HG03139 (cell line): Measurements from ENCODE around the gene RSPO3.
"Not testable (repeated sequence)": the region's sequence is repeated elsewhere in the genome, so short reads cannot be mapped to it uniquely, and the experiment has no call there.

ENCODE experiments used
- ATAC-seq: cut with Tn5 transposase; IDR thresholded peaks from one replicate; pipeline ENCODE4 v1.9.1; 2021; ENCODE audit not compliant: unreplicated experiment

The RSPO3 gene

DNA sequence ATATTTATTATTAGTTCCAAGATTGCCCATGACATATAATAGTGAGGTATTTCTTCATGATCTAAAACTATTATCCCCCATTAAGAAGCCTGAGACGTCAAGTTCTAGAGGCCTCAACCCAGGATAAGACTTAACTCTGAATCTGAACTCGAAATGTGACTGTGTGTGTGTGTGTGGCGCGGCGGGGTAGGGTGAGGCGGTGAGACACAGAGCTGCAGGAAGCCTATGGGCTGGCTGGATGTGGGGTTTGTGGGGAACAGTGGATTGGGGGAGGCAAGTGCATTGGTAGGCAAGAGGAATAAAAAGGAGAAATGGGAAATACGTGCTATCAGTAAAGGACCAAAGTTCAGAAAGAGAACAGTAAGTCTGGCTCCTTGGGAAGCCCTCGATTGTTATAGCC is 81.6 kb downstream of the RSPO3 start:
- no peak for ATAC-seq

GRCh38 chr6:127201321-127201720 is 82.8 kb downstream of the RSPO3 start:
- ATAC-seq: no peak

- no peak for ATAC-seq
Measured at GRCh38 chr6:127202676-127203075, 84.2 kb downstream of the RSPO3 start.

DNA sequence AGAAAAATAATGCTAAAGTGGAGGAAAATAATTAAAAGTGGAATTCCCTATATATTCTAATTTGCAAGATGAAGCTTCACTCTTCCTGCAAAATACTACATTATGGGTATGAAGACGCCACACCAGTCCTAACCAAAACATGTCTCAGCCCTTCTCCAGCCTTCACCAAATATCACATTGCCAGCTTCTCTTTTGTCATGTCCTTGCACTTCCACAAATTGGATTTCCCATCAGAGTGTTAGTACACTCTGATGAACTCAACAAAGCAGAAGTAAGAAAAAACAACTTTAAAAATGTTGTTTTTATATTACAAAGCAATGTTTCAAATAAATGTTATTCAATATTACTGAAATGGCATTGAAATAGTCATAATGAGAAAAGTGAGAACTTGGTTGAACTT is 85.8 kb downstream of the RSPO3 start:
- ATAC-seq: no peak

- ATAC-seq: no peak
Measured at GRCh38 chr6:127205036-127205435, 86.6 kb downstream of the RSPO3 start.

DNA sequence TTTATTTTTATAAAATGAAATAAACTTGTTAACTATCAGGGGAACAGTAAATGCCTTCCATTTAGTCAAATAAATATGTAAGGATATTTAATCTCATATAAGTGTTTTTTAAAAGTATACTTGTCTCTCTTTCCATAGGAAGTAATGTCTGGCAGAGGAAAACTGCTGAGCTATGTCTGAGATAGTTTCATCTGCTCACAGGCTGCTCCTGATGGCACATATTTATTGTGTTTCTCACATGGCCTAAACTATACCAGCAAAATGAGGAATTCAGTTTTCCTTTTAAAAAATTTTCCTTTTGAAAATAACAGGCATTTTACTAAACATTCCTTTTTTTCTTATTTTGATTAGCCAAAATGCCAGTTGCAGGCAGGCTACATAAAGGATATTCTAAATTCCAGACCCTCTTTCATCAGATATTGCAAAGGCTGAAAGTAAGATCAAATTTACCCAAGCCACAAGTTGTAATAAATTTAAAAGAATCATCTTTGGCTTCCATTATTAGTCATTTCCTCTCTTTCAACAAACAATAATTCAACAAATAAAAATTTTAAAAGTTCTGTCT is 88.1 kb downstream of the RSPO3 start:
- ATAC-seq: no peak

- ATAC-seq: no peak
Measured at GRCh38 chr6:127207591-127208120, 89.2 kb downstream of the RSPO3 start.

DNA sequence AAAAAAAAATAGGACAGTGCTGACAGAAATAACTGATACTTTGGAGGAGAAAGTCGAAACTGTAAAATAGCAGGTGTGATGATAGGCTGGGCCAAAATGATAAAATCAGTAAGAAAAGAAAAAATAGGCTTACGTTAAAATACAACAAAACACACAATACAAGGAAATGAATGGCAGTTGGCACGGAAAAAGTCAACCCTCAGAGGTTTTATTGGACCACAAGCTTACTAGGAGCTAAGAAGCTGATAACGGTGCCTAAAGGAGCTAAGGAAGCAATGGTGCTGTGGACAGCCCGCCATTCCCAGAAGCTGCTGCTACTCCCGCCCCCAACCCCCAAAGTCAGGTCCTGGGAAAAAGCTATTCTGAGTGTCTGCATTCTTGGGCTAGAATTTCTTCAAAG is 92.3 kb downstream of the RSPO3 start:
- no peak for ATAC-seq

DNA sequence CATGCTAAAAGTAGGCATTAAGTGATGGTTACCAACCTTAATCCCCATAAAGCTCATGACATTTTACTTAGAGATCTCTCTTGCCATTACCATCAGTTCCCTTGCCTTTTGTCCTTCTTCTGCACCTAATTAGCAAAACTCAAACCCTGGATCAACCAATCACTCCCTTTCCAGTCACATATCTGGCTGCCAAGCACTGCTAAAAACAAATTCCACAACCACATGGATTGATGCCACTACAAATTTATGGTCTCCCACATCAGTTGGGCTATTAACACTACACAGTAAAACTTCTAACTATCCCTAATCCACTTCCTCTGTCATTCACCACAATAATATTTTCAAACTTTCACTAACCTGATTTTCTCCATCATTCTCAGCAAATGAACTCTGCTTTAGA is 93.9 kb downstream of the RSPO3 start:
- ATAC-seq: no peak

GRCh38 chr6:127214032-127214431 is 95.6 kb downstream of the RSPO3 start:
- not testable (repeated sequence) for ATAC-seq

DNA sequence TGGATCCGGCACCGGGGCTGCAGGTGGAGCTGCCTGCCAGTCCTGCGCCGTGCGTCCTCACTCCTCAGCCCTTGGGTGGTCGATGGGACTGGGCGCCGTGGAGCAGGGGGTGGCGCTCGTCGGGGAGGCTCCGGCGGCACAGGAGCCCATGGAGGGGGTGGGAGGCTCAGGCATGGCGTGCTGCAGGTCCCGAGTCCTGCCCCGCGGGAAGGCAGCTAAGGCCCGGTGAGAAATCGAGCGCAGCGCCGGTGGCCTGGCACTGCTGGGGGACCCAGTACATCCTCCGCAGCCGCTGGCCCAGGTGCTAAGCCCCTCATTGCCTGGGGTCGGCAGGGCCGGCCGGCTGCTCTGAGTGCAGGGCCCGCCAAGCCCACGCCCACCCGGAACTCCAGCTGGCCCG is 96.1 kb downstream of the RSPO3 start:
- ATAC-seq: not testable (repeated sequence)

DNA sequence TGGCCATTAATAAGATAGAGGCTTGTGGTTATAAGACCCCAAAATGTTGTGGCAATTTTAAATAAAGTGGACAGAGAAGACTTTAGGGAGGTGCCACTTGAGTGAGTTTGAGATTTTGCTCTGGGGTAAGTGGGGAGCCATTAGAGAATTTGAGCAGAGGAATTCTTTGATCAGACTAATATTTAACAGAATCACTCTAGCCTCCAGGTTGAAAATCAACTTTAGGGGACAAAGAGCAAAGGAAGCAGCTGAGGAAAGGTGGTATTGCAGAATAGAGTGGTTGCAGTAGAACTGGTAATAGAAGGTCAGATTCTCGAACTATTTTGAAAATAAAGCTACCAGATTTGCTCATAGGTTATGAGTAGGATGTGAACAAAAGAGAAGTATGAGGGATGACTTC is 97.5 kb downstream of the RSPO3 start:
- no peak for ATAC-seq

- no peak for ATAC-seq
Measured at GRCh38 chr6:127216810-127217789, 98.6 kb downstream of the RSPO3 start.

- ATAC-seq: no peak
Measured at GRCh38 chr6:127219869-127220268, 101.4 kb downstream of the RSPO3 start.

- no peak for ATAC-seq
Measured at GRCh38 chr6:127221201-127221600, 102.7 kb downstream of the RSPO3 start.

- no peak for ATAC-seq
Measured at GRCh38 chr6:127222418-127222817, 103.9 kb downstream of the RSPO3 start.

GRCh38 chr6:127225497-127225896 is 107.0 kb downstream of the RSPO3 start:
- no peak for ATAC-seq

DNA sequence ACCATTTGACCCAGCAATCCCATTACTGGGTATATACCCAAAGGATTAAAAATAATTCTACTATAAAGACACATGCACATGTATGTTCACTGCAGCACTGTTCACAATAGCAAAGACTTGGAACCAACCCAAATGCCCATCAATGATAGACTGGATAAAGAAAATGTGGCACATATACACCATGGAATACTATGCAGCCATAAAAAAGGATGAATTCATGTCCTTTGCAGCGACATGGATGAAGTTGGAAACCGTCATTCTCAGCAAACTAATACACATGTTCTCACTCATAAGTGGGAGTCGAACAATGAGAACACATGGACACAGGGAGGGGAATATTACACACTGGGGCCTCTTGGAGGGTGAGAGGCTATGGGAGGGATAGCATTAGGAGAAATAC is 115.3 kb downstream of the RSPO3 start:
- ATAC-seq: not testable (repeated sequence)

DNA sequence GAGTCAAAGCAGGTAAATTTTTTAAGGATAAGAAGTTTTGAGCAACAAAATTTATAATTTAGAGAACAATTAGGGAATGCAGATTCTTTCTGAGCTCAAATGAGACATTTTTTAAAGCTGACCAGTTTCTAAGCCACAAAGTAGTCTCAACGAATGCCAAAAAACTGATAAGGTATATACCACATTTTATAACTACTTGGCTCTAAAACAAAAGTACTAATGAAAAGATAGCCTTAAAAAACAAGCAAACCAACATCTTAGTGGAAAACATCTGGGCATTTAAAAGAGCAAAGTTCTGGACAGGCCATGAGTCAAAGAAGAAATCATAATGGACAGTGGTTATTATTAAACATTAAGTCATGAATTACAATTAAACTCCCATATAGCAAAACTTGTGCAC is 125.0 kb downstream of the RSPO3 start:
- ATAC-seq: no peak
